PFSK-1 (cell line): ENCODE measurements around the gene DCTPP1.

ENCODE experiments used
- FOXP2 ChIP-seq: optimal IDR thresholded peaks from 2 replicates; pipeline ENCODE3; 2011; ENCODE audit warnings: borderline replicate concordance, control low read depth, inconsistent platforms; ENCODE audit not compliant: insufficient read depth; ENCODE audit errors: extremely low read length, extremely low read depth
- POLR2AphosphoS5 ChIP-seq: IDR thresholded peaks from 2 replicates; pipeline ENCODE4 v1.6.1; 2012; ENCODE audit warnings: low read depth, mild to moderate bottlenecking, control low read depth, low read length, moderate library complexity
- REST ChIP-seq, 2 experiments: IDR thresholded peaks; 2 replicates each; pipeline versions ENCODE4 v1.6.1 to v1.8.0; 2011 to 2012; ENCODE audit warnings: low read depth in 2 of 2, low read length in 2 of 2, control low read depth in 1 of 2, inconsistent platforms in 1 of 2, mild to moderate bottlenecking in 1 of 2, moderate library complexity in 1 of 2; ENCODE audit not compliant: insufficient read depth in 1 of 2
- SIN3A ChIP-seq: IDR thresholded peaks from 2 replicates; pipeline ENCODE4 v1.6.1; 2012; ENCODE audit warnings: mild to moderate bottlenecking, low read length, moderate library complexity, borderline replicate concordance; ENCODE audit not compliant: insufficient read depth
- TAF1 ChIP-seq: IDR thresholded peaks from 2 replicates; pipeline ENCODE4 v1.6.1; 2012; ENCODE audit warnings: low read length, control low read depth, borderline replicate concordance; ENCODE audit not compliant: insufficient read depth

DNA sequence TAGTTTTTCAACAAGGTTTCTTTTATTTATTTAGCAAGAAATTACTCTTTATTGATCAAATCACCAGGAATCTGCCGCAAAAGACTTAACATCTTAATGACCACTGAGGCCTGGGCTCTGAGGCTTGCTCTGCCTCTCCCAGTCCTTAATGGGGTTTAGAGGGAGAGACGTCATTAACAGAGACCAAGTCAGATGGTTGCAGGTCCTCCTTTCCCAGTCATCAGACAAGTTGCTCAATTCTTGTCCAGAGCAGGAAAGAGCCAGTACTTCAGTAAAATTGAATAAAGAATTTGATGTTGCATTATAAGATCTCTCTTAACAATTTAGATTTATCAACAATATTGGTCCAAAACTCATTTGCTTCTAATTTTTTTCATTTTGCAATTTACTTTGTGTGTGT, 13.8 kb upstream of the DCTPP1 start:
- TF ChIP-seq SIN3A (no peak), POLR2AphosphoS5 (no peak), REST (IDR thresholded peaks at IDR 0.05; ENCODE audit: insufficient read depth in 1 of 2, low read depth in 2 of 2, low read length in 2 of 2) (no peak), TAF1 (no peak), FOXP2 (no peak)
